GM12892 (cell line): Measurements from ENCODE around the gene MAP2K5.

Experiments used
- POLR2A ChIP-seq: IDR thresholded peaks from 2 replicates; pipeline ENCODE4 v1.6.1; 2011; ENCODE audit warnings: low read depth, low read length, control low read depth
- POLR2AphosphoS5 ChIP-seq: IDR thresholded peaks from 2 replicates; pipeline ENCODE4 v1.6.1; 2011; ENCODE audit warnings: low read depth, low read length, control low read depth
- TAF1 ChIP-seq: IDR thresholded peaks from 2 replicates; pipeline ENCODE4 v1.6.1; 2011; ENCODE audit warnings: low read depth, mild to moderate bottlenecking, control low read depth, low read length, borderline replicate concordance

DNA sequence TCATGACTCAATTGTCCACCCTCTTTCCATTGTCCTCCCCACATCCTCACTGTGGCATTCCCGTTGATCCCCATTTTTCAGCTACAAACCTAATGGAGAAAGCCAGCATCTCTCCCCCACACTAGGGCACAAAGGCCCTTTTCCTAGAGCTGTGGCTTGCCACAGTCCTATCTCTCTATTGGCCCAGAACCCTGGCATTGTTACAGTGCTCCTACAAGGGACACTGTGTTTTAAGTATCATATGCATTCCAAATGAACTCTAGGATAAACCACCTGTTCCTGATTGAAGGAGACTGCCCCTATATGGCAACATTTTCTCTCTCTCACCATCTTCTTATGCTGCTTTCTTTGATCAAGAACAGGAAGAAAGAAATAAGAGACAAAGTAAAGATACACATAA lies 213.4 kb downstream of the MAP2K5 start:
- TF ChIP-seq POLR2AphosphoS5 (no peak), POLR2A (no peak), TAF1 (no peak)
